Liver (tissue), 9 donors: ENCODE data around the gene PI4K2A. TPM values are rescaled to one million over a fixed set of nuclear protein-coding genes. Genes with fewer than 3 reads are reported as not detected.

Source experiments
- DNase-seq: peaks from one replicate; pipeline ENCODE4 v3.0.0-alpha.2; 2017; ENCODE audit warnings: low spot score
- H3K27ac ChIP-seq, 2 donors: one replicate each; pipeline ENCODE4 v1.7.0; 2013; ENCODE audit warnings: inconsistent platforms in 2 of 2, low read length in 2 of 2, control low read depth in 1 of 2, low read depth in 1 of 2, mild to moderate bottlenecking in 1 of 2
- H3K27me3 ChIP-seq, 4 donors: one replicate each; pipeline versions ENCODE4 v1.6.1 to v1.7.0; 2013; ENCODE audit warnings: low read length in 3 of 4, inconsistent platforms in 1 of 4, mild to moderate bottlenecking in 1 of 4, moderate library complexity in 1 of 4; ENCODE audit not compliant: control insufficient read depth in 4 of 4, insufficient read depth in 4 of 4
- H3K36me3 ChIP-seq, 4 donors: one replicate each; pipeline versions ENCODE4 v1.6.1 to v1.7.0; 2013; ENCODE audit warnings: low read length in 3 of 4, mild to moderate bottlenecking in 3 of 4, low read depth in 1 of 4, moderate library complexity in 1 of 4; ENCODE audit not compliant: control insufficient read depth in 4 of 4, insufficient read depth in 3 of 4
- H3K4me1 ChIP-seq, 4 donors: one replicate each; pipeline versions ENCODE4 v1.6.1 to v1.7.0; 2013; ENCODE audit warnings: low read length in 3 of 4, mild to moderate bottlenecking in 3 of 4, moderate library complexity in 1 of 4; ENCODE audit not compliant: control insufficient read depth in 4 of 4, insufficient read depth in 4 of 4
- H3K4me3 ChIP-seq, 3 donors: one replicate each; pipeline versions ENCODE4 v1.6.1 to v1.7.0; 2013; ENCODE audit warnings: low read length in 3 of 3, control low read depth in 1 of 3, low read depth in 1 of 3, mild to moderate bottlenecking in 1 of 3
- H3K9ac ChIP-seq, 2 donors: one replicate each; pipeline ENCODE4 v1.7.0; 2013; ENCODE audit warnings: low read length in 2 of 2, mild to moderate bottlenecking in 2 of 2, moderate library complexity in 2 of 2, control low read depth in 1 of 2, low read depth in 1 of 2
- H3K9me3 ChIP-seq, 4 donors: one replicate each; pipeline versions ENCODE4 v1.6.1 to v1.7.0; 2013; ENCODE audit warnings: low read length in 3 of 4; ENCODE audit not compliant: control insufficient read depth in 4 of 4
- ATF3 ChIP-seq: IDR thresholded peaks from 2 replicates; pipeline ENCODE4 v1.6.1; 2016; ENCODE audit warnings: antibody characterized with exemption
- EGR1 ChIP-seq, 2 donors: IDR thresholded peaks; 2 replicates each; pipeline ENCODE4 v1.6.1; 2016 to 2018; ENCODE audit warnings: antibody characterized with exemption in 2 of 2, low read depth in 2 of 2
- FOXA1 ChIP-seq: IDR thresholded peaks from 2 replicates; pipeline ENCODE4 v1.6.1; 2016; ENCODE audit warnings: antibody characterized with exemption
- FOXA2 ChIP-seq: IDR thresholded peaks from 2 replicates; pipeline ENCODE4 v1.6.1; 2016; ENCODE audit warnings: antibody characterized with exemption
- GABPA ChIP-seq, 2 donors: IDR thresholded peaks in 1 of 2; conservative IDR thresholded peaks in 1 of 2; 2 replicates each; pipeline ENCODE4 v1.6.1; 2016; ENCODE audit warnings: antibody characterized with exemption in 2 of 2, mild to moderate bottlenecking in 1 of 2, moderate library complexity in 1 of 2
- HNF4A ChIP-seq, 2 donors: conservative IDR thresholded peaks; 2 replicates each; pipeline ENCODE4 v1.6.1; 2016; ENCODE audit warnings: antibody characterized with exemption in 2 of 2, mild to moderate bottlenecking in 2 of 2
- HNF4G ChIP-seq: IDR thresholded peaks from 2 replicates; pipeline ENCODE4 v1.6.1; 2016; ENCODE audit warnings: antibody characterized with exemption
- JUND ChIP-seq, 2 donors: IDR thresholded peaks; 2 replicates each; pipeline ENCODE4 v1.6.1; 2016; ENCODE audit warnings: antibody characterized with exemption in 2 of 2
- MAX ChIP-seq: IDR thresholded peaks from 2 replicates; pipeline ENCODE4 v1.6.1; 2016; ENCODE audit warnings: antibody characterized with exemption
- NR2F2 ChIP-seq: IDR thresholded peaks from 2 replicates; pipeline ENCODE4 v1.6.1; 2016; ENCODE audit warnings: antibody characterized with exemption
- RAD21 ChIP-seq, 2 donors: IDR thresholded peaks; 2 replicates each; pipeline ENCODE4 v1.6.1; 2016; ENCODE audit warnings: antibody characterized with exemption in 2 of 2, mild to moderate bottlenecking in 2 of 2
- REST ChIP-seq: IDR thresholded peaks from 2 replicates; pipeline ENCODE4 v1.6.1; 2016; ENCODE audit warnings: antibody characterized with exemption, mild to moderate bottlenecking
- RXRA ChIP-seq, 2 donors: IDR thresholded peaks; 2 replicates each; pipeline ENCODE4 v1.6.1; 2017 to 2018; ENCODE audit warnings: antibody characterized with exemption in 2 of 2, mild to moderate bottlenecking in 1 of 2
- SP1 ChIP-seq: IDR thresholded peaks from 2 replicates; pipeline ENCODE4 v1.6.1; 2018; ENCODE audit warnings: antibody characterized with exemption, mild to moderate bottlenecking
- TAF1 ChIP-seq: conservative IDR thresholded peaks from 2 replicates; pipeline ENCODE4 v1.6.1; 2016; ENCODE audit warnings: antibody characterized with exemption, mild to moderate bottlenecking
- YY1 ChIP-seq: IDR thresholded peaks from 2 replicates; pipeline ENCODE4 v1.6.1; 2016; ENCODE audit warnings: antibody characterized with exemption, mild to moderate bottlenecking
- ZBTB33 ChIP-seq: IDR thresholded peaks from 2 replicates; pipeline ENCODE4 v1.6.1; 2016; ENCODE audit warnings: antibody characterized with exemption
- WGBS: extraction: QIAGEN DNeasy Blood & Tissue Kit; methylation state at CpG from one replicate; pipeline ENCODE4 v1.1.7; 2013; 5-methylcytosine and 5-hydroxymethylcytosine counted together
- polyA plus RNA-seq, 2 donors: library from polyadenylated mRNA; stranded (reverse) in 1 of 2; unstranded in 1 of 2; fragments of 200-250 nt in 1 of 2; fragments of >200 nt in 1 of 2; fragmentation: Nextera tagmentation in 1 of 2; extraction: Ambion mirVana in 1 of 2; gene quantifications; one replicate each; pipeline versions ENCODE4 v1.2.1 to v1.2.3, GENCODE V29; 2013 to 2015
- total RNA-seq, 2 donors: library from RNA; depleted of rRNA; stranded (reverse); fragments of >200 nt; gene quantifications; one replicate each; pipeline ENCODE4 v1.2.3, GENCODE V29; 2014
- donor health status: healthy.
- donor health status: healthy.
- donor health status: healthy.
- donor health status: healthy.
- donor health status: healthy.

Gene PI4K2A
- total and polyA plus RNA-seq, 4 donors, result 4.4 to 17.6 (median 11.2) TPM

GRCh38 chr10:97600616-97601015 is 39.9 kb upstream of the PI4K2A start:
- no peak for DNase-seq
- peaks cover 1 to 14% (median 6%) of the 10 kb centered on the region in 4 donors for H3K36me3 ChIP-seq
- H3K27me3 ChIP-seq, result no peaks in the 10 kb centered on the region
- H3K9me3 ChIP-seq, result no peaks in the 10 kb centered on the region
- H3K9ac ChIP-seq, result no peak overlapping the region
- H3K4me3 ChIP-seq, result no peak overlapping the region
- WGBS, result 100% methylated on average over 1 of the region's 1 CpG
- H3K27ac ChIP-seq, result no peak overlapping the region
- TF ChIP-seq FOXA1 (no peak), FOXA2 (no peak)
- peaks cover 3 to 10% (median 7%) of the 10 kb centered on the region in 4 donors for H3K4me1 ChIP-seq

- 83% methylated on average over 21 of the region's 21 CpGs for WGBS
- no peak for DNase-seq
- TF ChIP-seq HNF4A (conservative IDR thresholded peaks at IDR 0.05), result no peak
- no peak for TF ChIP-seq TAF1
- TF ChIP-seq REST, result no peak
- TF ChIP-seq RAD21 (IDR thresholded peaks at IDR 0.05), result no peak
- no peak for TF ChIP-seq FOXA2
- TF ChIP-seq ATF3, result no peak
- TF ChIP-seq GABPA (IDR thresholded peaks at IDR 0.05 in 1 of 2, conservative IDR thresholded peaks at IDR 0.05 in 1 of 2), result no peak
- TF ChIP-seq YY1, result no peak
- no peak for TF ChIP-seq FOXA1
- TF ChIP-seq MAX, result no peak
- TF ChIP-seq HNF4G, result no peak
- no peak for TF ChIP-seq EGR1 (IDR thresholded peaks at IDR 0.05; ENCODE audit: low read depth in 2 of 2)
- no peak for TF ChIP-seq JUND (IDR thresholded peaks at IDR 0.05)
- no peak for TF ChIP-seq RXRA (IDR thresholded peaks at IDR 0.05)
- TF ChIP-seq NR2F2, result no peak
- no peak for TF ChIP-seq ZBTB33
- no peak for TF ChIP-seq SP1
Observed at GRCh38 chr10:97601268-97602215, 38.9 kb upstream of the PI4K2A start.

More at GRCh38 chr10:97601268-97602215, 38.9 kb upstream of the PI4K2A start:
- peaks cover 0 to 5% (median under 1%) of the 10 kb centered on the region in 4 donors for H3K4me1 ChIP-seq
- H3K9me3 ChIP-seq, result no peaks in the 10 kb centered on the region
- H3K4me3 ChIP-seq, result no peak overlapping the region
- H3K27me3 ChIP-seq, result no peaks in the 10 kb centered on the region
- H3K27ac ChIP-seq, result no peak overlapping the region
- peaks cover 1 to 14% (median 6%) of the 10 kb centered on the region in 4 donors for H3K36me3 ChIP-seq
- no peak overlapping the region for H3K9ac ChIP-seq
